GM12878 (cell line): ENCODE data around the gene EEF1AKMT3. TPM values are rescaled to one million over a fixed set of nuclear protein-coding genes. Genes with fewer than 3 reads are reported as not detected.

ENCODE experiments used
- ATAC-seq: fragments of 200-7000 bp; cut with Tn5 transposase; 3 replicates; pipeline ENCODE4 v1.9.1; 2020; ENCODE audit warnings: mild to moderate bottlenecking, moderate library complexity
- BruUV-seq: library from RNA; stranded (reverse); fragments of 400-500 nt; replicated peaks from 2 replicates; lab custom pipeline; 2021; lab: Mats Ljungman, UMichigan
- CTCF ChIA-PET: fragments of 300-600 bp; sonication (Branson Sonifier 250); formaldehyde crosslinking; extraction: SDS; loops from one replicate; lab custom pipeline; 2021; ENCODE audit warnings: inconsistent platforms; lab: Yijun Ruan, JAX
- POLR2A ChIA-PET: fragments of 350-600 bp; formaldehyde crosslinking; extraction: SDS; loops from one replicate; lab custom pipeline; 2021; ENCODE audit warnings: inconsistent platforms; lab: Charles Lee
- RAD21 ChIA-PET: fragments of 300-600 bp; sonication (Branson Sonifier 250); formaldehyde crosslinking; loops from one replicate; lab custom pipeline; 2023; ENCODE audit warnings: antibody characterized with exemption; ENCODE audit not compliant: unreplicated experiment; lab: Charles Lee
- SMC1A ChIA-PET: fragments of 300-600 bp; sonication (Branson Sonifier 250); formaldehyde crosslinking; loops from one replicate; lab custom pipeline; 2023; ENCODE audit not compliant: unreplicated experiment, uncharacterized antibody; lab: Charles Lee
- DNase-seq: peaks from one replicate; pipeline ENCODE4 v3.0.0-alpha.2; 2011; ENCODE audit warnings: low read depth, low spot score
- FAIRE-seq: peaks from 3 replicates; lab custom pipeline; 2011; peaks lifted over from hg19 to GRCh38; lab: Jason Lieb, UNC
- H2AFZ ChIP-seq: 2 replicates; pipeline ENCODE4 v1.6.0; 2011; ENCODE audit warnings: low read depth, low read length, control low read depth; ENCODE audit not compliant: control insufficient read depth
- H3K27ac ChIP-seq: 2 replicates; pipeline ENCODE4 v1.5.1; 2011; ENCODE audit warnings: control low read depth; ENCODE audit not compliant: control insufficient read depth, insufficient read depth
- H3K27me3 ChIP-seq, 2 experiments: replicated peaks in 1 of 2; 2 replicates each; pipeline versions ENCODE4 v1.6.0 to v1.6.1; 2011; ENCODE audit warnings: low read length in 1 of 2; ENCODE audit not compliant: control insufficient read depth in 2 of 2, insufficient read depth in 2 of 2
- H3K36me3 ChIP-seq, 2 experiments: 2 replicates each; pipeline ENCODE4 v1.5.1; 2011; ENCODE audit warnings: low read length in 1 of 2; ENCODE audit not compliant: control insufficient read depth in 2 of 2, insufficient read depth in 2 of 2
- H3K4me1 ChIP-seq: 2 replicates; pipeline ENCODE4 v1.6.1; 2011; ENCODE audit warnings: mild to moderate bottlenecking, low read length, moderate library complexity, mixed read lengths; ENCODE audit not compliant: control insufficient read depth, insufficient read depth
- H3K4me2 ChIP-seq: 2 replicates; pipeline ENCODE4 v1.6.0; 2011; ENCODE audit warnings: control low read depth; ENCODE audit not compliant: control insufficient read depth, insufficient read depth
- H3K4me3 ChIP-seq: fragments of 200-600 bp; sonication (generic); 2 replicates; pipeline ENCODE4 v1.5.1; 2016
- H3K79me2 ChIP-seq: 2 replicates; pipeline ENCODE4 v1.6.0; 2011; ENCODE audit warnings: low read length; ENCODE audit not compliant: control insufficient read depth, insufficient read depth
- H3K9ac ChIP-seq: 2 replicates; pipeline ENCODE4 v1.8.0; 2011; ENCODE audit warnings: low read length, control low read depth, mixed read lengths; ENCODE audit not compliant: control insufficient read depth, insufficient read depth
- H3K9me3 ChIP-seq: replicated peaks from 3 replicates; pipeline ENCODE4 v1.5.1; 2011; ENCODE audit warnings: mild to moderate bottlenecking, low read length; ENCODE audit not compliant: control insufficient read depth, insufficient read depth
- H4K20me1 ChIP-seq: 2 replicates; pipeline ENCODE4 v1.6.0; 2011; ENCODE audit not compliant: control insufficient read depth, insufficient read depth
- CHD4 ChIP-seq: fragments of 200-600 bp; sonication (generic); IDR thresholded peaks from 2 replicates; pipeline ENCODE4 v1.6.1; 2016; ENCODE audit warnings: mild to moderate bottlenecking
- E2F4 ChIP-seq: IDR thresholded peaks from 2 replicates; pipeline ENCODE4 v1.6.1; 2012; ENCODE audit warnings: low read depth, low read length, improper control_type of control experiment
- NR2C1 ChIP-seq: fragments of 450-650 bp; IDR thresholded peaks from 2 replicates; pipeline ENCODE4 v1.6.1; 2017; ENCODE audit warnings: antibody characterized with exemption, mild to moderate bottlenecking, moderate library complexity
- POU2F2 ChIP-seq: IDR thresholded peaks from 3 replicates; pipeline ENCODE4 v1.6.1; 2011; ENCODE audit warnings: low read depth, mild to moderate bottlenecking, low read length, borderline replicate concordance
- SP1 ChIP-seq: IDR thresholded peaks from one replicate; pipeline ENCODE4 v1.6.1; 2011; ENCODE audit warnings: low read depth, low read length
- SRF ChIP-seq, 2 experiments: IDR thresholded peaks; 2 replicates each; pipeline ENCODE4 v1.6.1; 2011; ENCODE audit warnings: low read depth in 2 of 2, low read length in 2 of 2, mild to moderate bottlenecking in 1 of 2, moderate library complexity in 1 of 2
- WGBS: methylation state at CpG from one replicate; pipeline ENCODE4 v1.1.6; 2016; ENCODE audit warnings: low lambda C conversion rate; ENCODE audit not compliant: insufficient replicate concordance, insufficient coverage; ENCODE audit errors: missing lambda C conversion rate; 5-methylcytosine and 5-hydroxymethylcytosine counted together
- in situ Hi-C: fragments of 300-500 bp; cut with MboI; formaldehyde crosslinking; loops from 9 replicates; pipeline ENCODE4 v1.14.3; 2018; ENCODE audit warnings: mixed read lengths
- intact Hi-C: fragments of 100-400 bp; cut with micrococcal nuclease; formaldehyde crosslinking; loops from one replicate; pipeline ENCODE4 v1.14.2; 2022; ENCODE audit not compliant: unreplicated experiment
- polyA plus RNA-seq, 11 experiments: library from polyadenylated mRNA; depleted of rRNA in 4 of 11; unstranded in 6 of 11; stranded (reverse) in 5 of 11; fragments of >200 nt; fragmentation: Nextera tagmentation in 4 of 11; fragmentation: Illumina TruSeq in 1 of 11; extraction: Ambion mirVana in 4 of 11; extraction: Trizol in 1 of 11; gene quantifications; 1 replicate in 1 of 11; 2 replicates in 10 of 11; pipeline versions ENCODE4 v1.2.1 to v1.2.3, GENCODE V29; 2011 to 2016; ENCODE audit warnings: inconsistent platforms in 2 of 11, missing spikeins in 2 of 11, low read depth in 1 of 11
- total RNA-seq, 4 experiments: library from RNA; depleted of rRNA in 3 of 4; stranded (reverse); fragments of >200 nt in 3 of 4; fragmentation: Illumina TruSeq in 1 of 4; extraction: Trizol in 1 of 4; gene quantifications; 2 replicates each; pipeline versions ENCODE4 v1.2.1 to v1.2.3, GENCODE V29; 2013 to 2021
- TF ChIP-seq, protein P1 (sequence below): fragments of 150-350 bp; IDR thresholded peaks from 2 replicates; pipeline ENCODE4 v1.6.1; 2016; ENCODE audit warnings: low read depth, low read length

The EEF1AKMT3 gene
- total and polyA plus RNA-seq, 10 of the 15 experiments (the other 5 are each of a cell fraction or from before 2014, with no cell fraction given), result 1.2 to 8.2 (median 3.5) TPM

DNA sequence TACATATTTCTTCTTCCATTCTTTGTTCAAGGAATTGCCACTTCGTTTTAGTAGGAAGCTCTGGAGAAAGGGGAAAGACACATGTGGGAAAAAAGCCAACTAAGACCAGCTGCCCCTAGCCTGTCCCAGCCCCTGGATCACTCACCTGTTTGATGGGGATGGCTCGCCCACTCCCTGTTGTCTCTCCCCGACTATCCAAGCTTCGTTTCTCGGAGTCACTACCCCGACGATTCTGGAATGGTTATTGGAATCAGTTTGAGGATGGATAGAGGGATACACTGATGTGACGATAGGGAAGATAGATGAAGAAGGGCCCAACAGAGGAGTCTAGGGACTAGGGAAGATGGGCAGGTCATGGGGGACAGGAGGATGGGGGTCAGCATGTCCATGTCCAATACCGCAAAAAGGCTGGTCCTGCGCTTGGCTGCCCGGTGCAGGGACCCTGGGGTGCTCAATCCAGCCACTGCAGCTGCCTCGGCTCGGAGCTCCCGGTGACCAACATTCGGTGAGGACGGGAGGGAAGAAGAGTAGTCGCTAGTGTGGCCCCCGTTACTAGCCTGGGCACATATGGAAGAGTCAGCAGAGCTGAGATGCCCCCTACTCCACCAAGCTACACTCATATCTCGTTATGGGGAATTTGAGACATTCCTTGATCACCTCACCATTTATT lies 40.9 kb upstream of the EEF1AKMT3 start:
- Histone ChIP-seq H3K9me3 (no peaks in the 10 kb centered on the region), H2AFZ (no peak overlapping the region), H3K4me2 (no peak overlapping the region), H4K20me1 (no peaks in the 10 kb centered on the region), H3K4me1 (no peaks in the 10 kb centered on the region), H3K9ac (no peak overlapping the region), H3K27ac (no peak overlapping the region), H3K4me3 (no peak overlapping the region), H3K36me3 (peaks cover 8 to 12% of the 10 kb centered on the region in 2 experiments), H3K79me2 (no peaks in the 10 kb centered on the region), H3K27me3 (no peaks in the 10 kb centered on the region)
- in situ Hi-C loops (no loop called here), intact Hi-C loops (no loop called here)
- ChIA-PET CTCF (interaction anchor here (0.7 to 1.2 kb wide), 4 partner anchors 9 to 482 kb away, joined by 3 to 4 read pairs (median 4); no protein-coding TSS in a partner anchor), SMC1A (interaction anchor here (1.9 kb wide), 1 partner anchor 10 kb away, joined by 5 read pairs; no protein-coding TSS in a partner anchor), RAD21 (no interaction called here), POLR2A (no interaction called here)
- TF ChIP-seq NR2C1 (no peak), CHD4 (no peak), SP1 (no peak), POU2F2 (no peak), SRF (IDR thresholded peaks at IDR 0.05; ENCODE audit: low read depth in 2 of 2, low read length in 2 of 2) (no peak), E2F4 (no peak)
- TF ChIP-seq, protein P1, sequence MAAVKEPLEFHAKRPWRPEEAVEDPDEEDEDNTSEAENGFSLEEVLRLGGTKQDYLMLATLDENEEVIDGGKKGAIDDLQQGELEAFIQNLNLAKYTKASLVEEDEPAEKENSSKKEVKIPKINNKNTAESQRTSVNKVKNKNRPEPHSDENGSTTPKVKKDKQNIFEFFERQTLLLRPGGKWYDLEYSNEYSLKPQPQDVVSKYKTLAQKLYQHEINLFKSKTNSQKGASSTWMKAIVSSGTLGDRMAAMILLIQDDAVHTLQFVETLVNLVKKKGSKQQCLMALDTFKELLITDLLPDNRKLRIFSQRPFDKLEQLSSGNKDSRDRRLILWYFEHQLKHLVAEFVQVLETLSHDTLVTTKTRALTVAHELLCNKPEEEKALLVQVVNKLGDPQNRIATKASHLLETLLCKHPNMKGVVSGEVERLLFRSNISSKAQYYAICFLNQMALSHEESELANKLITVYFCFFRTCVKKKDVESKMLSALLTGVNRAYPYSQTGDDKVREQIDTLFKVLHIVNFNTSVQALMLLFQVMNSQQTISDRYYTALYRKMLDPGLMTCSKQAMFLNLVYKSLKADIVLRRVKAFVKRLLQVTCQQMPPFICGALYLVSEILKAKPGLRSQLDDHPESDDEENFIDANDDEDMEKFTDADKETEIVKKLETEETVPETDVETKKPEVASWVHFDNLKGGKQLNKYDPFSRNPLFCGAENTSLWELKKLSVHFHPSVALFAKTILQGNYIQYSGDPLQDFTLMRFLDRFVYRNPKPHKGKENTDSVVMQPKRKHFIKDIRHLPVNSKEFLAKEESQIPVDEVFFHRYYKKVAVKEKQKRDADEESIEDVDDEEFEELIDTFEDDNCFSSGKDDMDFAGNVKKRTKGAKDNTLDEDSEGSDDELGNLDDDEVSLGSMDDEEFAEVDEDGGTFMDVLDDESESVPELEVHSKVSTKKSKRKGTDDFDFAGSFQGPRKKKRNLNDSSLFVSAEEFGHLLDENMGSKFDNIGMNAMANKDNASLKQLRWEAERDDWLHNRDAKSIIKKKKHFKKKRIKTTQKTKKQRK, result no peak
- no peak for DNase-seq
- WGBS, result 95% methylated on average over 19 of the region's 19 CpGs
- no peak for ATAC-seq
- no TSS peak for BruUV-seq
- no peak for FAIRE-seq
